Thoracic aorta (tissue), 2 donors: ENCODE measurements around the gene TMEM63A. TPM values are rescaled to one million over a fixed set of nuclear protein-coding genes. Genes with fewer than 3 reads are reported as not detected.

Experiments
- ATAC-seq: fragments of 150-250 bp; one replicate; pipeline ENCODE4 v1.8.0; 2017; ENCODE audit warnings: low read depth; ENCODE audit not compliant: insufficient number of reproducible peaks, low FRiP score
- DNase-seq: peaks from one replicate; pipeline ENCODE4 v3.0.0-alpha.2; 2020; ENCODE audit warnings: low spot score
- H3K27ac ChIP-seq, 2 donors: fragments of 200-600 bp; sonication (generic); 1 replicate in 1 of 2; 2 replicates in 1 of 2; pipeline ENCODE4 v1.5.1; 2016; ENCODE audit warnings: mild to moderate bottlenecking in 2 of 2, moderate library complexity in 2 of 2
- H3K27me3 ChIP-seq: fragments of 200-600 bp; sonication (generic); replicated peaks from 2 replicates; pipeline ENCODE4 v1.6.0; 2016; ENCODE audit warnings: mild to moderate bottlenecking; ENCODE audit not compliant: insufficient read depth
- H3K36me3 ChIP-seq: fragments of 200-600 bp; sonication (generic); one replicate; pipeline ENCODE4 v1.5.1; 2016
- H3K4me1 ChIP-seq, 2 donors: fragments of 200-600 bp; sonication (generic); 1 replicate in 1 of 2; 2 replicates in 1 of 2; pipeline versions ENCODE4 v1.5.1 to v1.6.0; 2016; ENCODE audit warnings: low read depth in 2 of 2, mild to moderate bottlenecking in 1 of 2; ENCODE audit not compliant: control insufficient read depth in 1 of 2
- H3K4me3 ChIP-seq: fragments of 200-600 bp; sonication (generic); 2 replicates; pipeline ENCODE4 v1.5.1; 2016; ENCODE audit warnings: mild to moderate bottlenecking
- H3K9me3 ChIP-seq: fragments of 200-600 bp; sonication (generic); 2 replicates; pipeline ENCODE4 v1.5.1; 2016
- CTCF ChIP-seq: fragments of 200-600 bp; sonication (generic); IDR thresholded peaks from one replicate; pipeline ENCODE4 v1.5.1; 2019; ENCODE audit warnings: antibody characterized with exemption
- total RNA-seq, 2 donors: library from RNA; depleted of rRNA; stranded (reverse); fragments of >200 nt; gene quantifications; one replicate each; pipeline versions ENCODE4 v1.1.0 to v1.2.3, GENCODE V29; 2016

The TMEM63A gene
- total RNA-seq, 2 donors from 2014 or later: 75.1 to 105 TPM

DNA sequence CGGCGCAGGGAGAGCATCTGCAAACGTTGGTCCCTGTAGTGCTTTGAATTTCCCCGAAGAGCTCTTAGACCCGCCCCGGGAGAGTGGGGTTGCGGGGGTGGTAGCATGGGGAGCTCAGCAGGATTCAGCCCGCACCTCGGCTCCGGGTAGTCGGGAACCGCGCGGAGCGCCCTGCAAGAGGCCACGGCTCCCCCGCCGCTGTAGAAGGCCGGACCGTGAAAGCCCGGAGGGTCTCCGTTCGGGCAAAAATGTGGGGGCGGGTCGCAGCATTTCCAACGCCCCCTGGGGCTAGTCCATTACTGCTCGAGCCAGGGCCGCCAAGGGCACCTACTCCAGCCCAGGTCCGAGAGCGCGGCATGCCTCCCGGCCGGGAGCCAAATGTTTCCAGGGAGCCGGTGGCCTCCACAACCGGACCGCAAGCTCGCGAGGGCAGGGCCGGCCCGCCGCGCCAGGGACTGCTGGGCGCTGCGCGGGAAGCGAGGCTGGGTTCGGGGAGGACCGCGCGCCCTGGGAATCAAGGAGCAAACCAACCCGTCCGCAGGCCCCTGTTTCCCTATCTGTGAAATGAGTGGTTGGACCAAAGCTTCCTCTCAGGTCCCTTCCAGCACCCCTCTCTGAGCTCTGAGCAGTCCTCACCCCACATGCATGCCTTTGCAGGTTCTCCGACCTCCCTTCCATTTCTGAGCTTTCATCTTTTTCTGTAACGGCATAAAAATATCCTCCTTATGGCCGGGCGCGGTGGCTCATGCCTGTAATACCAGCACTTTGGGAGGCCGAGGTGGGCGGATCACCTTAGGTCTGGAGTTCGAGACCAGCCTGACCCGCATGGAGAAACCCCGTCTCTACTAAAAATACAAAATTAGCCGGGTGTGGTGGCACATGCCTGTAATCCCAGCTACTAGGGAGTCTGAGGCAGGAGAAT is 775 bp upstream of the TMEM63A start:
- no peak for ATAC-seq
- peak overlapping the region; percentile 92 to 95 for H3K27ac ChIP-seq
- H3K4me3 ChIP-seq: peak overlapping the region; percentile 83
- no peak for DNase-seq
- H3K27me3 ChIP-seq: no peaks in the 10 kb centered on the region
- H3K4me1 ChIP-seq: peaks cover 31 to 41% of the 10 kb centered on the region in 2 donors
- TF ChIP-seq CTCF: no peak
- H3K36me3 ChIP-seq: no peaks in the 10 kb centered on the region
- no peaks in the 10 kb centered on the region for H3K9me3 ChIP-seq

DNA sequence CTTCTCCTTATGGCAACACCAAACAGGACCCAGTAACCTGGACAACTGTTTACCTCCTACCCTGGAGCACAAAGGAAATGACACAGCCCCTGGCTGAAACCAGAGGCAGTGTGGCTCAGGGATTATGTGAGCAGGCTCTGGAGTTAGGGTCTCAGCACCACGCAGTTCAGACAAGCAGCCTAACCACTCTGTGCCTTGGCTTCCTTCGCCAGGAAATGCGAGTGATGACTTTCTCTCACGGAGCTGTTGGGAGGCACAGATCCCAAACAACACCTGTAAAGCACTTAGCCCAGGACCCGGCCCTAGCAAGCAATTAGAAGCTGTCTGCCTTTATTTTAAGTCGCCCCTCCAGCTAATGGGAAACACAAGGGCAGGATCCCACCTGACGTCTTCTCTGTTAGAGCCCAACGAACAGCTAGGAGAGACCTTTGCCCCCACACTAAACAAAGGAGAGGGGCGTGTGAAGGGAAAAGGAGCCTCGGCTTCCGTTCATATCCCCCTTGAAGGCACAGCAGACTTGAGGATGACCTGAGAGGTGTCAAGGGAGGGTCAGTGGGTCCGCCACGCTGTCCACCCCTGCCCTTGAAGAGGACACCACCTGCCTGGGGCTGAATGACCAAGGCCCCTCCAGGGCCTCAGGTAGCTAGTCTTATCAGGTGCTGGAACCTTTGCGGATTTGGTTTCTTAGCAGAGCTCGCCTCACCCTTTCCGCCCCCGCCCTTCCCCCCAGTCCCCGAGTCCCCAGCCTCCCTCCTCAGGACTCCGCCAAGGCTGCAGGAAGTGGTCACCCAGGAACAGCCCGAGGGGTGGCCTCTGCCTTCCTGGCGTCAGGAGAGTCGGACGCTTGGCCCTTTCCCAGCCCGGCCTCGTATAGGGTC is 860 bp downstream of the TMEM63A start:
- H3K4me1 ChIP-seq: peaks cover 39 to 54% of the 10 kb centered on the region in 2 donors
- DNase-seq: no peak
- H3K36me3 ChIP-seq: no peaks in the 10 kb centered on the region
- no peaks in the 10 kb centered on the region for H3K27me3 ChIP-seq
- H3K4me3 ChIP-seq: peak overlapping the region; percentile 83
- H3K9me3 ChIP-seq: no peaks in the 10 kb centered on the region
- TF ChIP-seq CTCF: no peak
- peak overlapping the region; percentile 92 to 95 for H3K27ac ChIP-seq
- ATAC-seq: peak; percentile 45

DNA sequence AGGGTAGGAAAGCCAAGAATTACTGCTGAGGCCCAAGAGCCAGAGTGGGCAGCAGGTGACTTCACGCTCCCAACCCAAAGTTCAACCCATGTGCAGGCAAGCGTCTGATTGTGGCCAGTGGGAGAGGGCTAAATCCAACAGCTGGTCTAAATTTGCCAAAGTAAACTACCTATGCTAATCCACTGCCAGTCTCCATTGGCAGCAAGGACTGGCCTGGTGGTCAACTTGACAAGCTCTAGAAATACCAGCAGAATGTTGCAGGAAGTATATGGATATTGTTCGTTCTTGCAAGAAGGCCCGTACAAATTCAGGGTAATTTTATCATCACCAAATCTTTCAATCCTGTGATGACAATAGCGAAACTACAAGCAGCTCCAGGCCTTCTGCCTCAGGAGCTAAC is 1.5 kb downstream of the TMEM63A start:
- peak overlapping the region; percentile 92 to 95 for H3K27ac ChIP-seq
- ATAC-seq (no peak), DNase-seq (no peak)
- TF ChIP-seq CTCF: no peak
- peak overlapping the region; percentile 83 for H3K4me3 ChIP-seq
- peaks cover under 1% of the 10 kb centered on the region for H3K36me3 ChIP-seq
- peaks cover 39 to 54% of the 10 kb centered on the region in 2 donors for H3K4me1 ChIP-seq
- H3K27me3 ChIP-seq: no peaks in the 10 kb centered on the region
- no peaks in the 10 kb centered on the region for H3K9me3 ChIP-seq

- no peaks in the 10 kb centered on the region for H3K9me3 ChIP-seq
- H3K4me1 ChIP-seq: peaks cover 39 to 54% of the 10 kb centered on the region in 2 donors
- DNase-seq: no peak
- H3K4me3 ChIP-seq: peak overlapping the region; percentile 83
- TF ChIP-seq CTCF: no peak
- H3K27me3 ChIP-seq: no peaks in the 10 kb centered on the region
- ATAC-seq: no peak
- peaks cover 5% of the 10 kb centered on the region for H3K36me3 ChIP-seq
- peak overlapping the region; percentile 92 to 95 for H3K27ac ChIP-seq
Measured at GRCh38 chr1:225880222-225880588, 2.0 kb downstream of the TMEM63A start.
